ENCODE results near the gene SCAI.

DNA sequence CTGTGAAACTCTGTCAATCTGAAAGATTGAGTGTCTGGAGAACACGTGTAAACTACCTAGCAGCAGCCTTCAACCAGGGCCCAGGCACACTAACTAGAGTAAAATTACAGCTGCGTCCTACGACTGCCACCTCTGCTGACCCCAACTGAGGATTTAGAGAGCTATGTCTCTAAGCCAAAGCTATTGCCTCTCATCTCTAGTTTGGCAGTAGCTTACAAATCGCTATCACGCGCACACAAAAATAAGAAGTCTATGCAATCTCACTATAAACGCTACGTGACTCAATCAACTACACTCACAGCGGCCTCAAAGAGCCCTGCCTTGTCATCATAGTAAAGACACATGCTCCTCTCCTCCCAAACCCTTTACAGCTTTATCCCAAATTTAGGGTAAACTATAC, 37.5 kb upstream of the SCAI start:
- TF ChIP-seq, protein P1, sequence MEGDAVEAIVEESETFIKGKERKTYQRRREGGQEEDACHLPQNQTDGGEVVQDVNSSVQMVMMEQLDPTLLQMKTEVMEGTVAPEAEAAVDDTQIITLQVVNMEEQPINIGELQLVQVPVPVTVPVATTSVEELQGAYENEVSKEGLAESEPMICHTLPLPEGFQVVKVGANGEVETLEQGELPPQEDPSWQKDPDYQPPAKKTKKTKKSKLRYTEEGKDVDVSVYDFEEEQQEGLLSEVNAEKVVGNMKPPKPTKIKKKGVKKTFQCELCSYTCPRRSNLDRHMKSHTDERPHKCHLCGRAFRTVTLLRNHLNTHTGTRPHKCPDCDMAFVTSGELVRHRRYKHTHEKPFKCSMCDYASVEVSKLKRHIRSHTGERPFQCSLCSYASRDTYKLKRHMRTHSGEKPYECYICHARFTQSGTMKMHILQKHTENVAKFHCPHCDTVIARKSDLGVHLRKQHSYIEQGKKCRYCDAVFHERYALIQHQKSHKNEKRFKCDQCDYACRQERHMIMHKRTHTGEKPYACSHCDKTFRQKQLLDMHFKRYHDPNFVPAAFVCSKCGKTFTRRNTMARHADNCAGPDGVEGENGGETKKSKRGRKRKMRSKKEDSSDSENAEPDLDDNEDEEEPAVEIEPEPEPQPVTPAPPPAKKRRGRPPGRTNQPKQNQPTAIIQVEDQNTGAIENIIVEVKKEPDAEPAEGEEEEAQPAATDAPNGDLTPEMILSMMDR (IDR thresholded peaks at IDR 0.05), result no peak
- TF ChIP-seq EP300 (IDR thresholded peaks at IDR 0.05), result no peak

Measured in ovary (tissue), 3 donors.